ENCODE data around the gene ITPA. TPM values are rescaled to one million over a fixed set of nuclear protein-coding genes. Genes with fewer than 3 reads are reported as not detected.

ITPA gene
- total and polyA plus RNA-seq, 2 donors (not counting 1 experiment from before 2014, with no cell fraction given) = 55.5 to 65.6 TPM

- Histone ChIP-seq H3K4me1 (ENCODE audit: control insufficient read depth in 2 of 2, insufficient read depth in 2 of 2, low read length in 2 of 2) (peaks cover 20 to 27% of the 10 kb centered on the region in 2 donors), H2AFZ (ENCODE audit: insufficient read depth, low read depth, low read length, poor library complexity, severe bottlenecking) (no peak overlapping the region), H3K27me3 (replicated peaks in 1 of 4; ENCODE audit: control extremely low read depth in 1 of 4, control insufficient read depth in 3 of 4, insufficient read depth in 4 of 4, low read length in 3 of 4) (no peaks in the 10 kb centered on the region), H4K20me1 (ENCODE audit: control insufficient read depth, insufficient read depth, low read length, poor library complexity, severe bottlenecking) (no peaks in the 10 kb centered on the region), H3K9me3 (ENCODE audit: control extremely low read depth in 1 of 3, control insufficient read depth in 2 of 3, insufficient read depth in 1 of 3, low read length in 2 of 3) (no peaks in the 10 kb centered on the region), H3K27ac (ENCODE audit: low read length in 2 of 2) (no peak overlapping the region), H3K36me3 (replicated peaks in 1 of 2; ENCODE audit: control extremely low read depth in 1 of 2, control insufficient read depth in 1 of 2, extremely low read depth in 1 of 2, insufficient read depth in 2 of 2, low read length in 1 of 2) (peaks cover 0 to 13% of the 10 kb centered on the region in 2 experiments), H3K79me2 (ENCODE audit: control insufficient read depth, insufficient read depth, low read length) (no peaks in the 10 kb centered on the region), H3K4me2 (replicated peaks; ENCODE audit: low read depth, low read length, poor library complexity, severe bottlenecking) (no peak overlapping the region), H3K9ac (ENCODE audit: low read length) (no peak overlapping the region), H3K4me3 (ENCODE audit: control extremely low read depth in 1 of 5, extremely low read depth in 1 of 5, insufficient read depth in 1 of 5, low read depth in 2 of 5, low read length in 4 of 5) (no peak overlapping the region)
- ChIA-PET POLR2A (interaction anchor here (0.8 to 2.5 kb wide), 2 partner anchors 14 to 15 kb away, joined by 3 to 9 read pairs; partner anchors contain the start of gene ITPA), CTCF (no interaction called here)
- Mint-ChIP-seq H3K27me3 (no peaks in the 10 kb centered on the region), H3K27ac (peak overlapping the region; percentile 67), H3K4me1 (peaks cover 26% of the 10 kb centered on the region), H3K4me3 (no peak overlapping the region), H3K9me3 (ENCODE audit: insufficient read depth) (no peaks in the 10 kb centered on the region)
- intact Hi-C loops (cut with micrococcal nuclease) = no loop called here
- WGBS (ENCODE audit: insufficient coverage) = 98% methylated on average over 4 of the region's 8 CpGs
- ATAC-seq (ENCODE audit: low read depth) (no peak), DNase-seq (no peak)
- TF ChIP-seq EZH2 (IDR thresholded peaks at IDR 0.05; ENCODE audit: borderline replicate concordance, insufficient read depth, low read depth, low read length, poor library complexity, severe bottlenecking) = no peak
- TF ChIP-seq, protein P1, sequence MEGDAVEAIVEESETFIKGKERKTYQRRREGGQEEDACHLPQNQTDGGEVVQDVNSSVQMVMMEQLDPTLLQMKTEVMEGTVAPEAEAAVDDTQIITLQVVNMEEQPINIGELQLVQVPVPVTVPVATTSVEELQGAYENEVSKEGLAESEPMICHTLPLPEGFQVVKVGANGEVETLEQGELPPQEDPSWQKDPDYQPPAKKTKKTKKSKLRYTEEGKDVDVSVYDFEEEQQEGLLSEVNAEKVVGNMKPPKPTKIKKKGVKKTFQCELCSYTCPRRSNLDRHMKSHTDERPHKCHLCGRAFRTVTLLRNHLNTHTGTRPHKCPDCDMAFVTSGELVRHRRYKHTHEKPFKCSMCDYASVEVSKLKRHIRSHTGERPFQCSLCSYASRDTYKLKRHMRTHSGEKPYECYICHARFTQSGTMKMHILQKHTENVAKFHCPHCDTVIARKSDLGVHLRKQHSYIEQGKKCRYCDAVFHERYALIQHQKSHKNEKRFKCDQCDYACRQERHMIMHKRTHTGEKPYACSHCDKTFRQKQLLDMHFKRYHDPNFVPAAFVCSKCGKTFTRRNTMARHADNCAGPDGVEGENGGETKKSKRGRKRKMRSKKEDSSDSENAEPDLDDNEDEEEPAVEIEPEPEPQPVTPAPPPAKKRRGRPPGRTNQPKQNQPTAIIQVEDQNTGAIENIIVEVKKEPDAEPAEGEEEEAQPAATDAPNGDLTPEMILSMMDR (IDR thresholded peaks at IDR 0.05) = no peak
Measured at GRCh38 chr20:3224681-3225421, 15.6 kb downstream of the ITPA start.

GRCh38 chr20:3226093-3226492 is 16.8 kb downstream of the ITPA start:
- peaks cover 0 to 8% of the 10 kb centered on the region in 2 experiments for H3K36me3 ChIP-seq (replicated peaks in 1 of 2; ENCODE audit: control extremely low read depth in 1 of 2, control insufficient read depth in 1 of 2, extremely low read depth in 1 of 2, insufficient read depth in 2 of 2, low read length in 1 of 2)
- no peak overlapping the region for H3K27ac Mint-ChIP-seq
- H3K4me1 ChIP-seq (ENCODE audit: control insufficient read depth in 2 of 2, insufficient read depth in 2 of 2, low read length in 2 of 2) = peaks cover 20 to 27% of the 10 kb centered on the region in 2 donors
- TF ChIP-seq EZH2 (IDR thresholded peaks at IDR 0.05; ENCODE audit: borderline replicate concordance, insufficient read depth, low read depth, low read length, poor library complexity, severe bottlenecking) = no peak
- TF ChIP-seq, protein P1 (IDR thresholded peaks at IDR 0.05) = no peak
- no peak overlapping the region for H3K4me2 ChIP-seq (replicated peaks; ENCODE audit: low read depth, low read length, poor library complexity, severe bottlenecking)
- no peaks in the 10 kb centered on the region for H4K20me1 ChIP-seq (ENCODE audit: control insufficient read depth, insufficient read depth, low read length, poor library complexity, severe bottlenecking)
- H3K27me3 ChIP-seq (replicated peaks in 1 of 4; ENCODE audit: control extremely low read depth in 1 of 4, control insufficient read depth in 3 of 4, insufficient read depth in 4 of 4, low read length in 3 of 4) = no peaks in the 10 kb centered on the region
- no peak overlapping the region for H2AFZ ChIP-seq (ENCODE audit: insufficient read depth, low read depth, low read length, poor library complexity, severe bottlenecking)
- no peaks in the 10 kb centered on the region for H3K9me3 ChIP-seq (ENCODE audit: control extremely low read depth in 1 of 3, control insufficient read depth in 2 of 3, insufficient read depth in 1 of 3, low read length in 2 of 3)
- ChIA-PET CTCF (interaction anchor here (1.3 kb wide), 1 partner anchor 14 kb away, joined by 4 read pairs; the partner anchor contains the start of gene SLC4A11), POLR2A (no interaction called here)
- no peak overlapping the region for H3K27ac ChIP-seq (ENCODE audit: low read length in 2 of 2)
- H3K4me1 Mint-ChIP-seq = peaks cover 25% of the 10 kb centered on the region
- H3K27me3 Mint-ChIP-seq = no peaks in the 10 kb centered on the region
- intact Hi-C loops (cut with micrococcal nuclease) = no loop called here
- no peak overlapping the region for H3K9ac ChIP-seq (ENCODE audit: low read length)
- no peaks in the 10 kb centered on the region for H3K79me2 ChIP-seq (ENCODE audit: control insufficient read depth, insufficient read depth, low read length)
- 43% methylated on average over 10 of the region's 10 CpGs for WGBS (ENCODE audit: insufficient coverage)
- H3K9me3 Mint-ChIP-seq (ENCODE audit: insufficient read depth) = no peaks in the 10 kb centered on the region
- H3K4me3 Mint-ChIP-seq = no peak overlapping the region
- ATAC-seq (ENCODE audit: low read depth) (no peak), DNase-seq (no peak)
- no peak overlapping the region for H3K4me3 ChIP-seq (ENCODE audit: control extremely low read depth in 1 of 5, extremely low read depth in 1 of 5, insufficient read depth in 1 of 5, low read depth in 2 of 5, low read length in 4 of 5)

Measured in B cell (primary cell).